GM18909 (cell line): ENCODE results near the gene LRFN2.

ENCODE experiments used
- ATAC-seq: cut with Tn5 transposase; IDR thresholded peaks from one replicate; pipeline ENCODE4 v1.9.1; 2021; ENCODE audit warnings: mild to moderate bottlenecking; ENCODE audit not compliant: unreplicated experiment, poor library complexity

Gene LRFN2

DNA sequence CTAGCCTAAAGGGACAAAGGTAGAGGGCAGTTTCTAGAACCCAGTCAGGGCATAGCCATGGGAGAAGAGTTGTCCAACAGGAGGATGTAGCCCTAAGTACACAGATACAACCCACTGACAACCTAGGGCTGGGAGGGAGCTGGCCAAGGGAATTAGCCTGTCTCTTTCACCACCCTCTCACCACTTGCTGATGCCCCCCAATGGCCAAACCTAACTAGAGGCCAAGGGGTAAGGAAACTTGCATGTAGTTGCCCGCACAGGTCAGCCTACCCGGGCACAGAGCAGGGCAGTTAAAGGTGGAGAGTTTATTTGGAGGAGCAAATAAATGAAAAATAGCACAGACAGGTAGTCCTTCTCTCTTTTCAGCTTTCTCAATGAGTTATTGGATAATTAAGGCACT lies 143.3 kb downstream of the LRFN2 start:
- no peak for ATAC-seq

- no peak for ATAC-seq
Measured at GRCh38 chr6:40442591-40442990, 144.6 kb downstream of the LRFN2 start.

DNA sequence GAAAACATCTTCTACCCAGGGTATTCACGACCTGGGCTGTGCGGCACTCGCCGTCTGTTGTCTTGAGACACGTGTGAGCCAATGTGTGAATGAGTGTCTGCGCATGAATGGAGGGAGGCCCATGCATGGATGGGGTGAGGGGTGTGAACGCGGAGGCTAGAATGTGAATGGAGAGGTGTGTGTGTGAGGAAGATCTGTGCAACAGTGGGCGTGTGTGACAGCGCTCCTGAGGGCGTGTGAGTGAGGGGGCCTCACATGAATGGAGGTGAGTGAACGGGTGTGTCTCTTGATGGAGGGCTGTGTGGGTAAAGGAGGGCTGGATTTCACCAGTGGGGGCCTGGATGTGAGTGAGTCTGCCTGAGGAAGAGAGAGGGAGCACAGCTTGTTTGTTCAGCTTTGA lies 146.0 kb downstream of the LRFN2 start:
- ATAC-seq = no peak

GRCh38 chr6:40440053-40440452 lies 147.1 kb downstream of the LRFN2 start:
- ATAC-seq = no peak

DNA sequence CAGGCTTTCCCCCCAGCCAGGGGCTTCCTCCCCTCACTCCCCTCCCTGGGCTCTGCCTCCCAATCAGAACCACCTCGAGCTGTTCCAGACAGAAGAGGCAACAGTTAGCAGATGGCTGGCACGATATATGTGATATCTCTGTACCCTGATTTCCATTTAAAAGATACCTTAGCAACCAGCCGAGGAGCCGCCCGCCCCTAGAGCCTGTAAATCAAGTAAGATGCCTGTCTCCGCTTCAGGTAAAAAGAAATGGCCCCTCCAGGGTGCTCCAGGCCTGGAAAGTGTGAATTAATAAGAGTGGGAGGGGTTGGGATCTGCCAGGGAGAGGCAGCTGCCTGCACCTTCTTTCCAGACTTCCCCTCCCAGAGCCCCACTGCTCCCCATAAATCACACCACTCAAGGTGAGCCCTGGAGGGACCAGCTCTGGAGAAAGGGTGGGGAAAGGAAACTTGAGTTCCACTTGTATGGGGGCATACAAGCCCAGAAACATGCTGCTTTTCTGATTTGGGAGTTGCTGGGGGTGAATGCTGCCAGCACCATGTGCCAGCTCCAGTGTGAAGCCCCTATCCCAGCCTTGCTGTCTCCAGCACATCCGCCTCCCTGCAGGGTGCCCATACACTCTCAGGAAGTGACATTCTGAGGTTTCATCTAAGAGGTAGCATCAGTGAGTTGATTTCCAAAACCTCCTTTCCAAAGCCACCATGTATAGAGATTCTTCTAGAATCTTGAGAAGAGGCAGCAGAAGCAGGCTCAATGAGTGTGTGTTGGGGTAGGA lies 148.0 kb downstream of the LRFN2 start:
- no peak for ATAC-seq

- no peak for ATAC-seq
Measured at GRCh38 chr6:40438246-40438887, 148.8 kb downstream of the LRFN2 start.

DNA sequence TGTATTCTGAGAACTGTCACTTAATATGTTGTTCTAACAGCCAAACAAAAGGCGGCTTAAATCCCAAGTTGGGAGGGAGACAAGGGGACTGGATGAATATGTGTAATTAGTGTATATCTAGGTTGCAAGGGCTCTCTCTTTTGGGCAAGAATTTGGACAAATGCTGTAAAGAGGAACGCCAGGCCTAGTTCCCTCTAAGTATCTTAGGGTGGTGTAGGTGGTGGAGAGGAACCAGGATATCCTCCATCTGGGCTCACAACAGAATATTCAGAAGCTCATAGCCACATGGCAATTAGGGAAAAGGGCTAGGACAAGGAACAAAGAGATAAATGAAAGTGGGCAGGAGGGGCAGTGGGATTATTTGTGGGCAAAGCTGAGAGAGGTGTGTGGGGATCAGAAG lies 149.5 kb downstream of the LRFN2 start:
- ATAC-seq = no peak

- no peak for ATAC-seq
Measured at GRCh38 chr6:40436685-40437604, 150.2 kb downstream of the LRFN2 start.

- no peak for ATAC-seq
Measured at GRCh38 chr6:40432982-40433381, 154.2 kb downstream of the LRFN2 start.

DNA sequence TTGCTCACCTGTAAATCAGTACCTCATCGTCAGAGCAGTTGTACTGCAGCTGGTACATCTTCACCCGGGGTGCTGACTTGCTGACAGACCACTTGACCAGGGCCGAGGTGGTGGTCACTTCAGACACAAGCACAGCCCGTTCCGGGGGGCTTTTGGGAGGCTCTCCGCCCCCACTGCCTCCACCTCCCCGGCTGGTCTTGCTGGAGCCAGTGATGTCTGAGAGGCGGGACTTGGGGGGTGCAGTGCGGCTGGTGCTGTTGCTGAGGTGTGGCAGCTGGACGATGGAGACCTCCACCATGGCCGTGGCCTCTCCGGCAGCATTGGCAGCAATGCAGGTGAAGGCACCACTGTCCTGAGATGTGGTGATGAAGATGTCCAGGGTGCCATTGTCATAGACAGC lies 155.5 kb downstream of the LRFN2 start:
- ATAC-seq = no peak

GRCh38 chr6:40427196-40427595 lies 160.0 kb downstream of the LRFN2 start:
- no peak for ATAC-seq

DNA sequence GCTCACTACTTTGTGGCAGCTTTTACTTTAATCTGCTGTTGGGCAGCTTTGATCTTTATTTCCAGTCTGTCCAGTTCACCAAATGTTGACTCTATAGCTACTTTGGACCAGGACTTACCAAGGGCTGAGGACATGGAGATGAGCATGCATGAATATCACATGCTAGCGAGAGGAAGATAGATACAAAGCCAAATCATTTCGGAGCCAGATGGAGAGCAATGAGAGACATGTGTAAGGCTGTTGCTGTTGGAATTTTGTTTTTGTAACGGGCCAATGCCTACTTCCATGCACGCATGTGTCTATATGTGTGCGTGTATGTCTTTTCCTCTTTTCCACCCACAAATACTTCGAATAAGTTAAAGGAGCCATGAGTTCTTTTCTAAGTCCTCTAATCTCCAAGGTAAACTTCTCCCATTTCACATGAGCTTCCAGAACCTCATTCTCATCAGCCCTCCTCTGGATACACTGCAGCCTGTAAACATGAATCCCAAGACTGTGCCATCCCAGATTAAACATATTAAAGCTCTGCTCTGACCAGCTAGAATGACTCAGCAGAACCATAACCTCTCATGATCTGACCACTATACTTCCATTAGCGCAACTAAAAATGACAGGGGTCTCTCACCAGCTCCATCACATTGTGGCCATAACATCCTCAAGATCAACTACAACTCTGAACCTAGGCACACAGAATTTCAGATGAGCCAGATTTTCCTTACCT lies 160.7 kb downstream of the LRFN2 start:
- ATAC-seq = no peak

DNA sequence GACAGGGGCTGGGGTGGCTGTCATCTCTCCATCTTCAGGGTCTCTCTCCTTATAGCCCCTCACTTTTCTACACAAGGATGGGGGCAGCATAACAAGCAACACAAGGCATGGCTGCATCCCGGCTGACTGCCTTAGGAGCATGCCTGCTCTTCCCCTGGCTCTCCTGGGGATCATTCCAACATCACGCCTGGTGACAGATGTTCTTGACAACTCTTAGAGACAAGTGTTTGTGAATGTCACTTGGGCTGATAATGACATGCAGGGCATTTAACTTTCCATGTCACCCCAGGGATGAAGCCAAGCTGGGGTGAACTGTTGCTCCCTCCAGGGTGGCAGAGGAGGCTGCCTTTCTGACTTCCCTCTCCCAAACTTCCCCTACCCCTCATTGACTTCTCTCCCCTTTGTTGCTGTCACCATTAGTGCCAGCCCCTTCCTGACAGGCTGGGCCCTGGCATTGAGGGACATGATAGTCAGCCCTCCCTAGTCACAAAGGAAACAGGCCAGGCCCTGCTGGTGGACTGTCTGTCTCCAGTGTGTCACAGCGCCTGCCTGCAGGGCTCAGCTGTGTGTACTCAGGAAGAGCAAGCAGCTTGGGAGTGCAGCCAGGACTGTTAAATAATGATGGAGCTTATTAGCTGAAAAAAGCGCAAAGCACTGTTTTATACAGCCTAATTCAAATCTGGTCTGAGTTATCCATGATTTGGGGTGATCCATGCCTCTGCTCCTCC lies 161.8 kb downstream of the LRFN2 start:
- ATAC-seq = no peak

DNA sequence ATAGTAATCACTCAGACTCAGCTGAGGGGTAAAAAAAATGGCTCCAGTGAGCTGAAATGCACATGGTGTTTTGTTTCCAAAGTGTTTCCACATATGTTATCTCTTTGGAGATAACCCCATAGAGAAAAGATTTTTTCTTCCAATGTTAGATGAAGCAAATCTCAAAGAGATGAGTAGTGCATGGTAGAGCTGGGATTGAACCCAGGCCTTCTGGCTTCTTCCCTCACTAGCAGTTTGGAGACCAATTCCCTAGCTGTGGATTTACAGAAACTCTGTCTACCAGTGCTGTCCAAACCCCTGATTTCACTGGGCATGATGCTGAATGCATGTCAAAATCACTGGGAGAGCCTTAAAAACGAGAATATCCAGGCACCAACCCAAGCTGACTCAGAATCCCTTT lies 165.1 kb downstream of the LRFN2 start:
- ATAC-seq = no peak

DNA sequence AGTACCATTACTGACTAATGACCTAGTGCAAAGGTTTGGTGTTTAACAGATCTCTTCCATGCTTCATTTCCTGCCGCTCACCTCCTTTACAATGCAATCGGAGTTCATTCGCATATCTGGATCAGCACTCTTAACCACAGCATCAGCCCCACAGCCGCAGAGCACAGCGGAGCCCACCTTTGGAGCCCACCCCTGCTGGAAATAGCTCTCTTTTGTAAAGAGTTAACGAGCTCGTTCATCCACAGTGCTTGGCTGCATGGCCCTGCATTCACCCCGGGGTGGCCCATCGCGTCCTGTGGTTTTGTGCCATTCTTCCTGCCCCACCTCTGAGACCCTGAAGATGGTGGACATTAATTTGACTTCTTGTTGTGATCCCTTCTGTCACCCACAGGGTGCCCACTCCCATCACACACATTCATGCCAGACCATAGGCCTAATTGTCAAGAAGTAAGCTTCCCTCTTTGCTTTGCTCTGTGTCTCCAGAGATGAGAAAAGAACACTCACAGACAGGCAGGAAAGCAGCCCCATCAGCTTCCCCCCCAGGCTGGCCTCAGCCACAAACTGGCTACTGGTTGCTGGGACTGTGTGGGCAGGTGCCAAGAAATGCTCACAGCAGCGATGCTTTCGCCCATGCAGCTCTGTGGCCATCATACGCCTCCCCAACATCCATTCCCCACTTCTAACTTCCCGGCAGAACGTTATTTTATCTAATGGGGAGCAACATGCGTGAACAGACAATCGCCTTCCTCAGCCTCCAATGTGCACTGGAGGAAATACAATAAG lies 167.0 kb downstream of the LRFN2 start:
- no peak for ATAC-seq

DNA sequence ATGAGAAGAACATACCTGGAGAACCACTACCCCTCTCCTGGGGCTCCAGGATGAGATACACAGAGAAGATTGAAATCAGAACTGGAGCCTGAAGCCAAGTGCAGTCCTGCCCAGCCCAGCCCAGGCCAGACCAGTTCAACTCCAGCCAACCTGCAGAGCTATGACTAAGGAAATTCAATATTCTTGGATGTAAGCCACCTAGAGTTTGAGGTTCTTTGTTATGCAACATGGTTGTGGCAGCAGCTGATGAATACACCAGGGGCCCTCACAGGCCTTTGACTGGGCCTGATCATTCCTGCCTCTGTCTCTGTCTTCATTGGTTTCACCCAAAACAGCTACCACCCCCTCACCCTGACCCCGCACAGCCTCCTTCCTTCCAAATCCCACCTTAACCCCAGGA lies 167.8 kb downstream of the LRFN2 start:
- ATAC-seq = no peak

GRCh38 chr6:40417031-40417430 lies 170.1 kb downstream of the LRFN2 start:
- no peak for ATAC-seq

- no peak for ATAC-seq
Measured at GRCh38 chr6:40414617-40415016, 172.5 kb downstream of the LRFN2 start.

DNA sequence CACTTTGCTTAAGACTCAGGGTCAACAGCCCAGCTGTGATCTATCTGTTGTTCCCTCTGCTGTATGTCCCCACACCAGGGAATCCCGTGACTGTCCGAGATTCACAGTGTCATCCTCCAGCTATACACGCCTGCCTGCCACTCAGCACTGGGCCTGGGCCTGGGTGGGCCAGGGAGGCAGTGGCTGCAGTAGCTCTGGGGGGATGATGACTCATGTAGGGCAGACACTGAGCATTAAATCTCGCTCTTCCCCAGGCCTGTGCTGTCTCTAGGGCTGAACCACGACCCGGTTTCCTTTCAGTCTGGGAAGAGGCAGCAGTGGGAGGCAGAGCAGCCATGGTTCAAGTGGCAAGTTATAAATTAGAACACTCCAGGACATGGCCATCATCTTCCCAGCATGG lies 173.9 kb downstream of the LRFN2 start:
- ATAC-seq = no peak
